ENCODE data around the gene SRGAP1.

The SRGAP1 gene

DNA sequence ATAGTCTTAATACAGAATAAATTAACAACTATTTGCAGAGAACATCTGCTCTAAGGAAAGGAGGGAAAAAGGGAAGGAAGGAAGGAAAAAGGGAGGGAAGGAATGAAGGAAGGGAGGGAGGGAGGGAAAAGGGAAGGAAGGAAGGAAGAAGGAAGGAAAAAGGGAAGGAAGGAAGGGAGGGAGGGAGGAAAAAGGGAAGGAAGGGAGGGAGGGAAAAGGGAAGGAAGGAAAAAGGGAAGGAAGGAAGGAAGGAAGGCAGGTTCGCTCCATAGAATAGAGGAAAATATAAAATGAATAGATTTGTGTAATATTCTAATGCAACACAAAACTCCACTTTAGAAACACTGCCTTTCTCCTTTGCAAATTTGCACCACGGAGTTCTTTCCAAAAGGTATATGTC is 361.0 kb downstream of the SRGAP1 start:
- H3K4me3 ChIP-seq (ENCODE audit: low read depth, low read length) = no peak overlapping the region
- TF ChIP-seq, protein P1, sequence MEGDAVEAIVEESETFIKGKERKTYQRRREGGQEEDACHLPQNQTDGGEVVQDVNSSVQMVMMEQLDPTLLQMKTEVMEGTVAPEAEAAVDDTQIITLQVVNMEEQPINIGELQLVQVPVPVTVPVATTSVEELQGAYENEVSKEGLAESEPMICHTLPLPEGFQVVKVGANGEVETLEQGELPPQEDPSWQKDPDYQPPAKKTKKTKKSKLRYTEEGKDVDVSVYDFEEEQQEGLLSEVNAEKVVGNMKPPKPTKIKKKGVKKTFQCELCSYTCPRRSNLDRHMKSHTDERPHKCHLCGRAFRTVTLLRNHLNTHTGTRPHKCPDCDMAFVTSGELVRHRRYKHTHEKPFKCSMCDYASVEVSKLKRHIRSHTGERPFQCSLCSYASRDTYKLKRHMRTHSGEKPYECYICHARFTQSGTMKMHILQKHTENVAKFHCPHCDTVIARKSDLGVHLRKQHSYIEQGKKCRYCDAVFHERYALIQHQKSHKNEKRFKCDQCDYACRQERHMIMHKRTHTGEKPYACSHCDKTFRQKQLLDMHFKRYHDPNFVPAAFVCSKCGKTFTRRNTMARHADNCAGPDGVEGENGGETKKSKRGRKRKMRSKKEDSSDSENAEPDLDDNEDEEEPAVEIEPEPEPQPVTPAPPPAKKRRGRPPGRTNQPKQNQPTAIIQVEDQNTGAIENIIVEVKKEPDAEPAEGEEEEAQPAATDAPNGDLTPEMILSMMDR (IDR thresholded peaks at IDR 0.05; ENCODE audit: insufficient read depth, low read depth, low read length, missing control alignments) = no peak
- no peak for DNase-seq (ENCODE audit: low read depth)

DNA sequence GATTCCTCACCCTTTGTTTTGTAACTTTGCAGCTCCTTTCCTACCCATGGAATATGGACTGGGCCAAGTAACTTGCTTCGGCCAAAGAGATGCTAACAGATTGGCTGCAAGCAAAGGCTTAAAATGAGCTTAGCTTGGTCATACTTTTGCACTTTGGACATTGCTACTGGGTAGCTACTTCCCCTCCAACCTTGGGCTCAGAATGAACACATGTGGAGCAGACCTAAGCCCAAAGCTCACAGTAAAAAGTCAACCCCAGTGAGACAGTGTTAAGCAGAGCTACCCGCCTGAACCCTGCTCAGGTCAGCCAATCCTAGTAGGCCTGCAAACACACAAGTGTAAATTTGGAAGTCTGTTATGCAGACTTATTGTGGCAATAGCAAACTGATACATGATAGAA is 363.0 kb downstream of the SRGAP1 start:
- no peak overlapping the region for H3K4me3 ChIP-seq (ENCODE audit: low read depth, low read length)
- no peak for DNase-seq (ENCODE audit: low read depth)
- TF ChIP-seq, protein P1 (IDR thresholded peaks at IDR 0.05; ENCODE audit: insufficient read depth, low read depth, low read length, missing control alignments) = no peak
